Amniotic stem cell (primary cell): ENCODE data around the gene ARFGAP1.
"Not testable (repeated sequence)": the region's sequence is repeated elsewhere in the genome, so short reads cannot be mapped to it uniquely, and the experiment has no call there.

ENCODE experiments used
- DNase-seq: peaks from one replicate; lab custom pipeline; 2025; lab: John Stamatoyannopoulos, UW

Gene ARFGAP1

GRCh38 chr20:63240004-63240403 lies 32.6 kb upstream of the ARFGAP1 start:
- DNase-seq = no peak

- DNase-seq = no peak
These were observed 31.3 kb upstream of the ARFGAP1 start for GRCh38 chr20:63241272-63241671.

GRCh38 chr20:63242736-63243135 lies 29.9 kb upstream of the ARFGAP1 start:
- DNase-seq = no peak

- no peak for DNase-seq
These were observed 28.9 kb upstream of the ARFGAP1 start for GRCh38 chr20:63243604-63244247.

GRCh38 chr20:63244468-63244867 lies 28.1 kb upstream of the ARFGAP1 start:
- DNase-seq = no peak

- DNase-seq = no peak
These were observed 25.9 kb upstream of the ARFGAP1 start for GRCh38 chr20:63246490-63247288.

GRCh38 chr20:63247671-63248228 lies 24.9 kb upstream of the ARFGAP1 start:
- DNase-seq = no peak

GRCh38 chr20:63248835-63249591 lies 23.6 kb upstream of the ARFGAP1 start:
- DNase-seq = no peak

GRCh38 chr20:63249891-63250290 lies 22.7 kb upstream of the ARFGAP1 start:
- DNase-seq = no peak

GRCh38 chr20:63251350-63251749 lies 21.3 kb upstream of the ARFGAP1 start:
- DNase-seq = not testable (repeated sequence)

- no peak for DNase-seq
These were observed 20.3 kb upstream of the ARFGAP1 start for GRCh38 chr20:63252284-63252711.

- no peak for DNase-seq
These were observed 19.6 kb upstream of the ARFGAP1 start for GRCh38 chr20:63253065-63253437.

GRCh38 chr20:63253438-63254231 lies 19.0 kb upstream of the ARFGAP1 start:
- no peak for DNase-seq

- no peak for DNase-seq
These were observed 18.4 kb upstream of the ARFGAP1 start, which contains the start of gene NKAIN4 for GRCh38 chr20:63254232-63254605. Gene NKAIN4 (minus strand): TSS chr20:63254463. CDS start chr20:63254450, 13 bp downstream.

- DNase-seq = no peak
These were observed 17.8 kb upstream of the ARFGAP1 start for GRCh38 chr20:63254606-63255384.

GRCh38 chr20:63255931-63256704 lies 16.5 kb upstream of the ARFGAP1 start:
- no peak for DNase-seq

GRCh38 chr20:63256954-63257353 lies 15.7 kb upstream of the ARFGAP1 start:
- DNase-seq = no peak

GRCh38 chr20:63257629-63258028 lies 15.0 kb upstream of the ARFGAP1 start:
- DNase-seq = no peak

- DNase-seq = no peak
These were observed 13.8 kb upstream of the ARFGAP1 start for GRCh38 chr20:63258781-63259180.
